ENCODE results near the gene TPSB2.

The TPSB2 gene

GRCh38 chr16:1184156-1184868, 45.7 kb downstream of the TPSB2 start:
- Histone ChIP-seq H4K20me1 (ENCODE audit: control insufficient read depth, insufficient read depth, low read depth, low read length) (no peaks in the 10 kb centered on the region), H3K4me1 (ENCODE audit: control insufficient read depth, low read length) (no peaks in the 10 kb centered on the region), H3K36me3 (ENCODE audit: control insufficient read depth, low read length) (no peaks in the 10 kb centered on the region), H3K27me3 (ENCODE audit: control insufficient read depth, low read length) (no peaks in the 10 kb centered on the region), H3K4me2 (ENCODE audit: low read length) (no peak overlapping the region), H3K9me3 (ENCODE audit: control insufficient read depth, insufficient read depth, low read length) (no peaks in the 10 kb centered on the region), H3K27ac (ENCODE audit: low read depth, low read length) (no peak overlapping the region), H3K4me3 (ENCODE audit: low read length) (no peak overlapping the region), H3K9me2 (replicated peaks; ENCODE audit: control insufficient read depth, low read length) (no peaks in the 10 kb centered on the region), H3K79me2 (ENCODE audit: control insufficient read depth, low read length) (no peaks in the 10 kb centered on the region), H3F3A (ENCODE audit: control insufficient read depth, insufficient read depth) (no peaks in the 10 kb centered on the region)
- TF ChIP-seq EZH2phosphoT487 (IDR thresholded peaks at IDR 0.05; ENCODE audit: borderline replicate concordance, low read length) = no peak
- TF ChIP-seq CTCF (IDR thresholded peaks at IDR 0.05; ENCODE audit: low read depth, low read length, poor library complexity, severe bottlenecking) = no peak

- Histone ChIP-seq H3K79me2 (ENCODE audit: control insufficient read depth, low read length) (no peaks in the 10 kb centered on the region), H4K20me1 (ENCODE audit: control insufficient read depth, insufficient read depth, low read depth, low read length) (no peaks in the 10 kb centered on the region), H3K36me3 (ENCODE audit: control insufficient read depth, low read length) (no peaks in the 10 kb centered on the region), H3F3A (ENCODE audit: control insufficient read depth, insufficient read depth) (no peaks in the 10 kb centered on the region), H3K4me1 (ENCODE audit: control insufficient read depth, low read length) (no peaks in the 10 kb centered on the region), H3K9me2 (replicated peaks; ENCODE audit: control insufficient read depth, low read length) (no peaks in the 10 kb centered on the region), H3K9me3 (ENCODE audit: control insufficient read depth, insufficient read depth, low read length) (no peaks in the 10 kb centered on the region), H3K27ac (ENCODE audit: low read depth, low read length) (no peak overlapping the region), H3K4me3 (ENCODE audit: low read length) (no peak overlapping the region), H3K4me2 (ENCODE audit: low read length) (no peak overlapping the region), H3K27me3 (ENCODE audit: control insufficient read depth, low read length) (no peaks in the 10 kb centered on the region)
- no peak for TF ChIP-seq CTCF (IDR thresholded peaks at IDR 0.05; ENCODE audit: low read depth, low read length, poor library complexity, severe bottlenecking)
- TF ChIP-seq EZH2phosphoT487 (IDR thresholded peaks at IDR 0.05; ENCODE audit: borderline replicate concordance, low read length) = no peak
Observed at GRCh38 chr16:1182950-1183907, 46.8 kb downstream of the TPSB2 start.

- Histone ChIP-seq H3K9me2 (replicated peaks; ENCODE audit: control insufficient read depth, low read length) (no peaks in the 10 kb centered on the region), H4K20me1 (ENCODE audit: control insufficient read depth, insufficient read depth, low read depth, low read length) (no peaks in the 10 kb centered on the region), H3K27me3 (ENCODE audit: control insufficient read depth, low read length) (no peaks in the 10 kb centered on the region), H3K79me2 (ENCODE audit: control insufficient read depth, low read length) (no peaks in the 10 kb centered on the region), H3K27ac (ENCODE audit: low read depth, low read length) (no peak overlapping the region), H3K9me3 (ENCODE audit: control insufficient read depth, insufficient read depth, low read length) (no peaks in the 10 kb centered on the region), H3K36me3 (ENCODE audit: control insufficient read depth, low read length) (no peaks in the 10 kb centered on the region), H3K4me2 (ENCODE audit: low read length) (no peak overlapping the region), H3K4me1 (ENCODE audit: control insufficient read depth, low read length) (no peaks in the 10 kb centered on the region), H3K4me3 (ENCODE audit: low read length) (no peak overlapping the region), H3F3A (ENCODE audit: control insufficient read depth, insufficient read depth) (no peaks in the 10 kb centered on the region)
- TF ChIP-seq CTCF (IDR thresholded peaks at IDR 0.05; ENCODE audit: low read depth, low read length, poor library complexity, severe bottlenecking) (no peak), EZH2phosphoT487 (IDR thresholded peaks at IDR 0.05; ENCODE audit: borderline replicate concordance, low read length) (no peak)
Observed at GRCh38 chr16:1182316-1182671, 47.7 kb downstream of the TPSB2 start.

Measured in DOHH2 (cell line).